GM19452 (cell line): Measurements from ENCODE around the gene SORCS2.

ENCODE experiments used
- ATAC-seq: cut with Tn5 transposase; IDR thresholded peaks from one replicate; pipeline ENCODE4 v1.9.1; 2021; ENCODE audit not compliant: unreplicated experiment

SORCS2 gene

GRCh38 chr4:7384929-7385890 lies 192.9 kb downstream of the SORCS2 start:
- ATAC-seq, result no peak

- ATAC-seq, result no peak
Measured at GRCh38 chr4:7387925-7388324, 195.6 kb downstream of the SORCS2 start.

GRCh38 chr4:7388627-7389026 lies 196.3 kb downstream of the SORCS2 start:
- ATAC-seq, result no peak

GRCh38 chr4:7389101-7389701 lies 196.9 kb downstream of the SORCS2 start:
- no peak for ATAC-seq

GRCh38 chr4:7389719-7390118 lies 197.4 kb downstream of the SORCS2 start:
- ATAC-seq, result no peak

GRCh38 chr4:7390336-7390735 lies 198.0 kb downstream of the SORCS2 start:
- ATAC-seq, result no peak

GRCh38 chr4:7390906-7391636 lies 198.7 kb downstream of the SORCS2 start:
- ATAC-seq, result no peak

GRCh38 chr4:7391637-7392437 lies 199.5 kb downstream of the SORCS2 start:
- no peak for ATAC-seq

- no peak for ATAC-seq
Measured at GRCh38 chr4:7392438-7393421, 200.4 kb downstream of the SORCS2 start.

- ATAC-seq, result no peak
Measured at GRCh38 chr4:7393601-7394575, 201.6 kb downstream of the SORCS2 start.

GRCh38 chr4:7394681-7395451 lies 202.5 kb downstream of the SORCS2 start:
- ATAC-seq, result no peak

GRCh38 chr4:7395645-7396044 lies 203.3 kb downstream of the SORCS2 start:
- ATAC-seq, result no peak

GRCh38 chr4:7396186-7396910 lies 204.0 kb downstream of the SORCS2 start:
- ATAC-seq, result no peak

GRCh38 chr4:7397206-7398103 lies 205.1 kb downstream of the SORCS2 start:
- no peak for ATAC-seq

GRCh38 chr4:7398104-7398423 lies 205.7 kb downstream of the SORCS2 start:
- ATAC-seq, result no peak

- no peak for ATAC-seq
Measured at GRCh38 chr4:7398788-7399439, 206.6 kb downstream of the SORCS2 start.
